ENCODE data around the gene DENND5B.
A peak's percentile ranks its signal among the peaks of the same experiment; 100 is the strongest.
"Not testable (repeated sequence)": the region's sequence is repeated elsewhere in the genome, so short reads cannot be mapped to it uniquely, and the experiment has no call there.

Gene DENND5B

GRCh38 chr12:31618228-31619025 is 27.5 kb upstream of the DENND5B start:
- Histone ChIP-seq H3K9ac (ENCODE audit: low read depth, low read length) (no peak overlapping the region), H3K36me3 (ENCODE audit: insufficient read depth, low read length) (no peaks in the 10 kb centered on the region), H3K4me2 (ENCODE audit: low read length) (no peak overlapping the region), H3K4me1 (ENCODE audit: control insufficient read depth, insufficient read depth, low read length) (no peaks in the 10 kb centered on the region), H3K9me3 (replicated peaks; ENCODE audit: low read length) (no peaks in the 10 kb centered on the region), H3K27me3 (ENCODE audit: control insufficient read depth, insufficient read depth, low read length) (no peaks in the 10 kb centered on the region), H3K4me3 (ENCODE audit: low read length) (no peak overlapping the region)

GRCh38 chr12:31612819-31613218 is 21.9 kb upstream of the DENND5B start:
- peaks cover 3% of the 10 kb centered on the region for H3K27me3 ChIP-seq (ENCODE audit: control insufficient read depth, insufficient read depth, low read length)
- H3K9ac ChIP-seq (ENCODE audit: low read depth, low read length): no peak overlapping the region
- no peaks in the 10 kb centered on the region for H3K9me3 ChIP-seq (replicated peaks; ENCODE audit: low read length)
- H3K4me1 ChIP-seq (ENCODE audit: control insufficient read depth, insufficient read depth, low read length): no peaks in the 10 kb centered on the region
- no peak overlapping the region for H3K4me3 ChIP-seq (ENCODE audit: low read length)
- no peaks in the 10 kb centered on the region for H3K36me3 ChIP-seq (ENCODE audit: insufficient read depth, low read length)
- no peak overlapping the region for H3K4me2 ChIP-seq (ENCODE audit: low read length)

GRCh38 chr12:31608299-31608698 is 17.4 kb upstream of the DENND5B start:
- H3K4me1 ChIP-seq (ENCODE audit: control insufficient read depth, insufficient read depth, low read length); H3K4me2 ChIP-seq (ENCODE audit: low read length); H3K4me3 ChIP-seq (ENCODE audit: low read length); H3K36me3 ChIP-seq (ENCODE audit: insufficient read depth, low read length); H3K9ac ChIP-seq (ENCODE audit: low read depth, low read length); H3K27me3 ChIP-seq (ENCODE audit: control insufficient read depth, insufficient read depth, low read length); H3K9me3 ChIP-seq (replicated peaks; ENCODE audit: low read length): not testable (repeated sequence)

GRCh38 chr12:31605531-31605930 is 14.6 kb upstream of the DENND5B start:
- H3K4me3 ChIP-seq (ENCODE audit: low read length): no peak overlapping the region
- H3K4me1 ChIP-seq (ENCODE audit: control insufficient read depth, insufficient read depth, low read length): no peaks in the 10 kb centered on the region
- H3K4me2 ChIP-seq (ENCODE audit: low read length): no peak overlapping the region
- no peak overlapping the region for H3K9ac ChIP-seq (ENCODE audit: low read depth, low read length)
- no peaks in the 10 kb centered on the region for H3K27me3 ChIP-seq (ENCODE audit: control insufficient read depth, insufficient read depth, low read length)
- H3K9me3 ChIP-seq (replicated peaks; ENCODE audit: low read length): no peaks in the 10 kb centered on the region
- no peaks in the 10 kb centered on the region for H3K36me3 ChIP-seq (ENCODE audit: insufficient read depth, low read length)

- no peaks in the 10 kb centered on the region for H3K9me3 ChIP-seq (replicated peaks; ENCODE audit: low read length)
- no peaks in the 10 kb centered on the region for H3K36me3 ChIP-seq (ENCODE audit: insufficient read depth, low read length)
- H3K4me2 ChIP-seq (ENCODE audit: low read length): no peak overlapping the region
- H3K4me3 ChIP-seq (ENCODE audit: low read length): no peak overlapping the region
- no peaks in the 10 kb centered on the region for H3K27me3 ChIP-seq (ENCODE audit: control insufficient read depth, insufficient read depth, low read length)
- no peaks in the 10 kb centered on the region for H3K4me1 ChIP-seq (ENCODE audit: control insufficient read depth, insufficient read depth, low read length)
- H3K9ac ChIP-seq (ENCODE audit: low read depth, low read length): no peak overlapping the region
Observed at GRCh38 chr12:31603546-31604009, 12.6 kb upstream of the DENND5B start.

- Histone ChIP-seq H3K4me3 (ENCODE audit: low read length) (no peak overlapping the region), H3K9ac (ENCODE audit: low read depth, low read length) (no peak overlapping the region)
Observed at GRCh38 chr12:31600750-31601149, 9.8 kb upstream of the DENND5B start.

GRCh38 chr12:31600252-31600651 is 9.3 kb upstream of the DENND5B start:
- Histone ChIP-seq H3K4me1 (ENCODE audit: control insufficient read depth, insufficient read depth, low read length) (no peaks in the 10 kb centered on the region), H3K4me3 (ENCODE audit: low read length) (no peak overlapping the region), H3K9me3 (replicated peaks; ENCODE audit: low read length) (no peaks in the 10 kb centered on the region), H3K27me3 (ENCODE audit: control insufficient read depth, insufficient read depth, low read length) (no peaks in the 10 kb centered on the region), H3K4me2 (ENCODE audit: low read length) (no peak overlapping the region), H3K36me3 (ENCODE audit: insufficient read depth, low read length) (no peaks in the 10 kb centered on the region), H3K9ac (ENCODE audit: low read depth, low read length) (no peak overlapping the region)

More at GRCh38 chr12:31600750-31601149, 9.8 kb upstream of the DENND5B start:
- Histone ChIP-seq H3K36me3 (ENCODE audit: insufficient read depth, low read length) (no peaks in the 10 kb centered on the region), H3K9me3 (replicated peaks; ENCODE audit: low read length) (no peaks in the 10 kb centered on the region), H3K4me2 (ENCODE audit: low read length) (no peak overlapping the region), H3K4me1 (ENCODE audit: control insufficient read depth, insufficient read depth, low read length) (no peaks in the 10 kb centered on the region), H3K27me3 (ENCODE audit: control insufficient read depth, insufficient read depth, low read length) (no peaks in the 10 kb centered on the region)

- no peaks in the 10 kb centered on the region for H3K4me1 ChIP-seq (ENCODE audit: control insufficient read depth, insufficient read depth, low read length)
- H3K4me3 ChIP-seq (ENCODE audit: low read length): no peak overlapping the region
- no peak overlapping the region for H3K9ac ChIP-seq (ENCODE audit: low read depth, low read length)
- H3K4me2 ChIP-seq (ENCODE audit: low read length): no peak overlapping the region
- H3K27me3 ChIP-seq (ENCODE audit: control insufficient read depth, insufficient read depth, low read length): no peaks in the 10 kb centered on the region
- no peaks in the 10 kb centered on the region for H3K36me3 ChIP-seq (ENCODE audit: insufficient read depth, low read length)
- no peaks in the 10 kb centered on the region for H3K9me3 ChIP-seq (replicated peaks; ENCODE audit: low read length)
Observed at GRCh38 chr12:31599053-31599452, 8.1 kb upstream of the DENND5B start.

GRCh38 chr12:31597066-31597465 is 6.1 kb upstream of the DENND5B start:
- no peaks in the 10 kb centered on the region for H3K27me3 ChIP-seq (ENCODE audit: control insufficient read depth, insufficient read depth, low read length)
- H3K4me1 ChIP-seq (ENCODE audit: control insufficient read depth, insufficient read depth, low read length): no peaks in the 10 kb centered on the region
- H3K4me3 ChIP-seq (ENCODE audit: low read length): no peak overlapping the region
- H3K9ac ChIP-seq (ENCODE audit: low read depth, low read length): no peak overlapping the region
- no peaks in the 10 kb centered on the region for H3K9me3 ChIP-seq (replicated peaks; ENCODE audit: low read length)
- no peak overlapping the region for H3K4me2 ChIP-seq (ENCODE audit: low read length)
- no peaks in the 10 kb centered on the region for H3K36me3 ChIP-seq (ENCODE audit: insufficient read depth, low read length)

- no peaks in the 10 kb centered on the region for H3K27me3 ChIP-seq (ENCODE audit: control insufficient read depth, insufficient read depth, low read length)
- H3K4me1 ChIP-seq (ENCODE audit: control insufficient read depth, insufficient read depth, low read length): peaks cover 7% of the 10 kb centered on the region
- no peak overlapping the region for H3K9ac ChIP-seq (ENCODE audit: low read depth, low read length)
- no peaks in the 10 kb centered on the region for H3K9me3 ChIP-seq (replicated peaks; ENCODE audit: low read length)
- no peak overlapping the region for H3K4me3 ChIP-seq (ENCODE audit: low read length)
- no peaks in the 10 kb centered on the region for H3K36me3 ChIP-seq (ENCODE audit: insufficient read depth, low read length)
- H3K4me2 ChIP-seq (ENCODE audit: low read length): no peak overlapping the region
Observed at GRCh38 chr12:31594681-31595080, 3.7 kb upstream of the DENND5B start.

- Histone ChIP-seq H3K27me3 (ENCODE audit: control insufficient read depth, insufficient read depth, low read length) (no peaks in the 10 kb centered on the region), H3K4me2 (ENCODE audit: low read length) (peak overlapping the region; percentile 98), H3K9ac (ENCODE audit: low read depth, low read length) (peak overlapping the region; percentile 95), H3K4me1 (ENCODE audit: control insufficient read depth, insufficient read depth, low read length) (peaks cover 17% of the 10 kb centered on the region), H3K9me3 (replicated peaks; ENCODE audit: low read length) (no peaks in the 10 kb centered on the region), H3K4me3 (ENCODE audit: low read length) (peak overlapping the region; percentile 95), H3K36me3 (ENCODE audit: insufficient read depth, low read length) (no peaks in the 10 kb centered on the region)
Observed at GRCh38 chr12:31591380-31591901, 505 bp upstream of the DENND5B start.

Measured in skeletal muscle satellite cell (primary cell).